Right lobe of liver (tissue), 6 donors: ENCODE data around the gene MYO1D. TPM values are rescaled to one million over a fixed set of nuclear protein-coding genes. Genes with fewer than 3 reads are reported as not detected.
"Not testable (repeated sequence)": the region's sequence is repeated elsewhere in the genome, so short reads cannot be mapped to it uniquely, and the experiment has no call there.

ENCODE experiments used
- ATAC-seq, 4 donors: fragments of 200-7000 bp; cut with Tn5 transposase; one replicate each; pipeline ENCODE4 v1.9.1; 2020; ENCODE audit warnings: mild to moderate bottlenecking in 4 of 4, moderate library complexity in 4 of 4
- DNase-seq, 3 donors: peaks; one replicate each; pipeline ENCODE4 v3.0.0-alpha.2; 2020
- H3K27ac ChIP-seq, 3 donors: fragments of 200-600 bp; one replicate each; pipeline ENCODE4 v1.8.0; 2022
- H3K27me3 ChIP-seq, 2 donors: fragments of 200-600 bp; one replicate each; pipeline ENCODE4 v1.8.0; 2022
- H3K36me3 ChIP-seq, 4 donors: fragments of 200-600 bp; sonication (generic) in 1 of 4; one replicate each; pipeline versions ENCODE4 v1.5.1 to v1.8.0; 2017 to 2022; ENCODE audit warnings: control low read depth in 1 of 4
- H3K4me1 ChIP-seq, 4 donors: fragments of 200-600 bp; sonication (generic) in 1 of 4; one replicate each; pipeline versions ENCODE4 v1.5.1 to v1.8.0; 2017 to 2022; ENCODE audit warnings: control low read depth in 1 of 4
- H3K4me3 ChIP-seq, 3 donors: fragments of 200-600 bp; one replicate each; pipeline ENCODE4 v1.8.0; 2022
- H3K9me3 ChIP-seq, 4 donors: fragments of 200-600 bp; sonication (generic) in 1 of 4; one replicate each; pipeline versions ENCODE4 v1.5.1 to v1.8.0; 2017 to 2022; ENCODE audit warnings: control low read depth in 1 of 4
- POLR2A ChIP-seq: fragments of 450-650 bp; IDR thresholded peaks from one replicate; pipeline ENCODE4 v1.6.1; 2017; ENCODE audit warnings: antibody characterized with exemption, mild to moderate bottlenecking
- WGBS: methylation state at CpG from one replicate; pipeline ENCODE4 v1.1.6; 2018; ENCODE audit warnings: low coverage, low lambda C conversion rate; ENCODE audit not compliant: insufficient coverage; ENCODE audit errors: missing lambda C conversion rate; 5-methylcytosine and 5-hydroxymethylcytosine counted together
- intact Hi-C, 2 donors: fragments of 100-400 bp; cut with DNase I; formaldehyde crosslinking; loops; one replicate each; pipeline versions ENCODE4 v1.11.2 to v1.14.1; 2022
- total RNA-seq, 6 experiments: library from RNA; depleted of rRNA in 2 of 6; stranded (reverse); fragments of >200 nt in 2 of 6; fragmentation: NEBNext Ultra II Directional in 3 of 6; extraction: Animal tissue kit (Norgen Biotek cat#: 25700) in 3 of 6; gene quantifications; one replicate each; pipeline versions ENCODE4 v1.1.0 to v1.2.4, GENCODE V29; 2016 to 2023
- TF ChIP-seq, protein P1 (sequence below), 4 donors: fragments of 200-600 bp in 3 of 4; fragments of 450-650 bp in 1 of 4; IDR thresholded peaks; one replicate each; pipeline versions ENCODE4 v1.5.1 to v1.8.0; 2016 to 2022; ENCODE audit warnings: antibody characterized with exemption in 4 of 4, mild to moderate bottlenecking in 2 of 4
- donor health status: DM: no; HTN: yes; CAD: no.
- donor health status: DM: no; HTN: no; CAD: no.
- donor health status: DM: no; HTN: no; CAD: no.
- donor health status: DM: no; HTN: yes; CAD: no.
- donor health status: DM: no; HTN: yes; CAD: no.

MYO1D gene
- total RNA-seq, 6 experiments from 2014 or later: 17.6 to 25.7 (median 21.0) TPM

DNA sequence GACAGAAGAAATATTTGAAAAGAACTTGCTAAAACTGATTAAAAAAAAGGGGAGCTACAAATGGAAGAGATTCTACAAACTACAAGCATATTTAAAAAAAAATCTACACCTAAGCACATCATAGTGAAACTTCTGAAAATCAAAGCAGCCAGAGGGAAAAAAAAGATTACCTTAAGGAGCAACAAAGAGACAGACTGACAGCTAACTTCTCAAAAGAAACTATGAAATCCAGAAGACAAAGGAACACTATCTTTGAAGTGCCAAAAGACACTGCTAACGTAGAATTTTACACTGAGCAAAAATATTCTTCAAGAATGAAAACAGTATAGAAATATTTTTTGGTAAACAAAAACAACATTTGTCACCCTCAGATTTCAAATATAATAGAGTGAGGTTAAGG lies 151.2 kb downstream of the MYO1D start:
- no peak overlapping the region for H3K4me3 ChIP-seq
- ATAC-seq: no peak

GRCh38 chr17:32723310-32723955 lies 153.5 kb downstream of the MYO1D start:
- Histone ChIP-seq H3K36me3 (no peaks in the 10 kb centered on the region), H3K9me3 (no peaks in the 10 kb centered on the region), H3K4me1 (no peaks in the 10 kb centered on the region), H3K27ac (no peak overlapping the region), H3K27me3 (no peaks in the 10 kb centered on the region), H3K4me3 (no peak overlapping the region)
- no peak for TF ChIP-seq POLR2A
- TF ChIP-seq, protein P1, sequence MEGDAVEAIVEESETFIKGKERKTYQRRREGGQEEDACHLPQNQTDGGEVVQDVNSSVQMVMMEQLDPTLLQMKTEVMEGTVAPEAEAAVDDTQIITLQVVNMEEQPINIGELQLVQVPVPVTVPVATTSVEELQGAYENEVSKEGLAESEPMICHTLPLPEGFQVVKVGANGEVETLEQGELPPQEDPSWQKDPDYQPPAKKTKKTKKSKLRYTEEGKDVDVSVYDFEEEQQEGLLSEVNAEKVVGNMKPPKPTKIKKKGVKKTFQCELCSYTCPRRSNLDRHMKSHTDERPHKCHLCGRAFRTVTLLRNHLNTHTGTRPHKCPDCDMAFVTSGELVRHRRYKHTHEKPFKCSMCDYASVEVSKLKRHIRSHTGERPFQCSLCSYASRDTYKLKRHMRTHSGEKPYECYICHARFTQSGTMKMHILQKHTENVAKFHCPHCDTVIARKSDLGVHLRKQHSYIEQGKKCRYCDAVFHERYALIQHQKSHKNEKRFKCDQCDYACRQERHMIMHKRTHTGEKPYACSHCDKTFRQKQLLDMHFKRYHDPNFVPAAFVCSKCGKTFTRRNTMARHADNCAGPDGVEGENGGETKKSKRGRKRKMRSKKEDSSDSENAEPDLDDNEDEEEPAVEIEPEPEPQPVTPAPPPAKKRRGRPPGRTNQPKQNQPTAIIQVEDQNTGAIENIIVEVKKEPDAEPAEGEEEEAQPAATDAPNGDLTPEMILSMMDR (IDR thresholded peaks at IDR 0.05): no peak
- WGBS: 79% methylated on average over 2 of the region's 5 CpGs
- ATAC-seq: no peak
- intact Hi-C loops: no loop called here
- DNase-seq: no peak

More for the DNA sequence above, 151.2 kb downstream of the MYO1D start:
- Histone ChIP-seq H3K27me3 (no peaks in the 10 kb centered on the region), H3K9me3 (no peaks in the 10 kb centered on the region), H3K27ac (no peak overlapping the region), H3K4me1 (no peaks in the 10 kb centered on the region), H3K36me3 (no peaks in the 10 kb centered on the region)
- DNase-seq: no peak
- intact Hi-C loops: no loop called here
- TF ChIP-seq, protein P1 (IDR thresholded peaks at IDR 0.05): no peak
- TF ChIP-seq POLR2A: no peak
- WGBS: 94% methylated on average over 1 of the region's 1 CpG

- WGBS: 98% methylated on average over 6 of the region's 6 CpGs
- Histone ChIP-seq H3K36me3 (no peaks in the 10 kb centered on the region), H3K4me3 (no peak overlapping the region), H3K27ac (no peak overlapping the region), H3K27me3 (no peaks in the 10 kb centered on the region), H3K4me1 (no peaks in the 10 kb centered on the region), H3K9me3 (no peaks in the 10 kb centered on the region)
- ATAC-seq (no peak), DNase-seq (no peak)
- intact Hi-C loops: no loop called here
- no peak for TF ChIP-seq POLR2A
- TF ChIP-seq, protein P1 (IDR thresholded peaks at IDR 0.05): no peak
These were observed 154.2 kb downstream of the MYO1D start for GRCh38 chr17:32722733-32723132.

- ATAC-seq: no peak
- H3K4me3 ChIP-seq: no peak overlapping the region
- no peak for TF ChIP-seq POLR2A
- TF ChIP-seq, protein P1 (IDR thresholded peaks at IDR 0.05): no peak
- H3K36me3 ChIP-seq: no peaks in the 10 kb centered on the region
- H3K27ac ChIP-seq: no peak overlapping the region
- no peak for DNase-seq
- H3K9me3 ChIP-seq: no peaks in the 10 kb centered on the region
- no peaks in the 10 kb centered on the region for H3K4me1 ChIP-seq
- 76% methylated on average over 5 of the region's 5 CpGs for WGBS
- intact Hi-C loops: no loop called here
- H3K27me3 ChIP-seq: no peaks in the 10 kb centered on the region
These were observed 156.3 kb downstream of the MYO1D start for GRCh38 chr17:32720671-32721070.

GRCh38 chr17:32719689-32720088 lies 157.2 kb downstream of the MYO1D start:
- no peak for TF ChIP-seq POLR2A
- TF ChIP-seq, protein P1 (IDR thresholded peaks at IDR 0.05): no peak
- H3K27me3 ChIP-seq: no peaks in the 10 kb centered on the region
- H3K4me1 ChIP-seq: no peaks in the 10 kb centered on the region
- H3K4me3 ChIP-seq: no peak overlapping the region
- intact Hi-C loops: no loop called here
- H3K27ac ChIP-seq: no peak overlapping the region
- no peaks in the 10 kb centered on the region for H3K36me3 ChIP-seq
- no peak for ATAC-seq
- DNase-seq: no peak
- WGBS: 80% methylated on average over 1 of the region's 1 CpG
- no peaks in the 10 kb centered on the region for H3K9me3 ChIP-seq

- H3K4me1 ChIP-seq, intact Hi-C loops, H3K4me3 ChIP-seq, H3K27ac ChIP-seq, ATAC-seq, H3K36me3 ChIP-seq, DNase-seq, H3K27me3 ChIP-seq, H3K9me3 ChIP-seq: not testable (repeated sequence)
- WGBS: 98% methylated on average over 3 of the region's 3 CpGs
These were observed 162.0 kb downstream of the MYO1D start for GRCh38 chr17:32714922-32715321.

DNA sequence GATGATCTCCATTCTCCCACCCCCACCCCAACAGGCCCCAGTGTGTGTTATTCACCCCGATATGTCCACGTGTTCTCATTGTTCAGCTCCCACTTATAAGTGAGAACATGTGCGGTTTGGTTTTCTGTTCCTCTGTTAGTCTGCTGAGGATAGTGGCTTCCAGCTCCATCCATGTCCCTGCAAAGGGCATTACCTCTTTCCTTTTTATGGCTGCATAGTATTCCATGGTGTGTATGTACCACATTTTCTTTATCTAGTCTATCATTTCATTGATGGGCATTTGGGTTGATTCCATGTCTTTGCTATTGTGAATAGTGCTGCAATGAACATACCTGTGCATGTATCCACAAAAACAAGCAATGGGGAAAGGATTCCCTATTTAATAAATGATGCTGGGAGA lies 162.7 kb downstream of the MYO1D start:
- H3K4me3 ChIP-seq, DNase-seq, H3K27ac ChIP-seq, ATAC-seq, H3K4me1 ChIP-seq, H3K27me3 ChIP-seq, H3K36me3 ChIP-seq, H3K9me3 ChIP-seq, intact Hi-C loops: not testable (repeated sequence)
- WGBS: 100% methylated on average over 3 of the region's 3 CpGs
